Stimulated activated CD4-positive, alpha-beta T cell treated with anti-CD3 and anti-CD28 coated beads, Interleukin-15, amount 100 ng/mL, for 24 hours (primary cell): ENCODE measurements around the gene EPHB2.
"Not testable (repeated sequence)": the region's sequence is repeated elsewhere in the genome, so short reads cannot be mapped to it uniquely, and the experiment has no call there.

Source experiments
- DNase-seq: peaks from one replicate; pipeline ENCODE4 v3.0.0-alpha.2; 2020

EPHB2 gene

DNA sequence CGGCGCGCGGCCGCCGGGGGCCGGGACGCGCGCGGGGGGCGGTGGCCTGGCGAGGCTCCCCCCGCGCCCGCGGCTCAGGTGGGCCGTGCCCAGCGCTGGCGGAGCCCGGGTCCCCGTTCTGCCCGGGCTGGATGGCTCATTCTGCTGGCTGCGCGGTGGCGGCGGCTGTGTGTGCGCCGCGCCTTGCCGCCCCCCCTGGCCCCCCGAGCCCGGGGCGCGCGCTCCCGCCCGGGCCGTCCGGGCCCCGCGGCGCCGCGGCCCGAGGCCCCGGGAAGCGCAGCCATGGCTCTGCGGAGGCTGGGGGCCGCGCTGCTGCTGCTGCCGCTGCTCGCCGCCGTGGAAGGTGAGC lies at the start of gene EPHB2:
Gene EPHB2, plus strand, starts transcription at position 139 of the 349 bp plus-strand sequence. Its CDS starts 144 bp downstream, at position 283.
- peak; percentile 52 for DNase-seq

DNA sequence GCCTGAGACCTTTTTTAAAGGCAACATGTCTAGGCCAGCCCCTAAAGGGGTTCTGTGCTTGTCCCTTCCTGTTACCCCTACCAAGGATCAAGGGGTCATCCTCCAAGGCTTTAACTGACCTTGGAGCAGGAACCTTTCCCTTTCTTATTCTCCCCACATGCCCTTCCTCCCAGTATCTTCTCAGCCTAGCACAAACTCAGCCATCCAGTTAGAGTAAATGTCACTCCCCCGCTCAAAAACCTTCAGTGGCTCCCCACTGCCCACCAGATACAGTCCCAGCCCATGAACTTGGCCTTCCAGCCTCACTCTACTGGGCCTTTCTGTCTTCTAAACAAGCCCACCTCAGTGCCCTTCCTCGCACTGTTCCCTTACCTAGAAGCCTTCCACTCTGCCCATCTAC lies 48.8 kb upstream of the EPHB2 start:
- DNase-seq: no peak

DNA sequence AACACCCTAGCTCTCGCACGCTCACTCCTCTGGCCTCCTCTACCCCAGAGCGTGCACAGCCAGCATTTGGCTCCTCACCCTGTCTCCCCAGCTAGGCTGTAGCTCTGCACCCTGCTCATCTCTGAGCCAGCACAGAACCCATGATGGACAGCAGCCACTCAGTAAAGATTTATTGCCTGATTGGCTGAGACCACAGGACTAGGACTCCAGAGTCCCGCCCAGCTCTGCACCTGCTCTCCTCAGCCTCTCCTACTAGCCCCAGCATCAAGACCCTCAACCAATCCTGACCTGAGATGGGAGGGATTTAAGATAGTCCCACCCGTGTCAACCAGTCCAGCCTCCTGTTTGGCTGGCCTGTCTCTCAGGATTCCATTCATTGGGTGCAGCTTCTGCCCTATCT lies 48.3 kb upstream of the EPHB2 start:
- no peak for DNase-seq

DNA sequence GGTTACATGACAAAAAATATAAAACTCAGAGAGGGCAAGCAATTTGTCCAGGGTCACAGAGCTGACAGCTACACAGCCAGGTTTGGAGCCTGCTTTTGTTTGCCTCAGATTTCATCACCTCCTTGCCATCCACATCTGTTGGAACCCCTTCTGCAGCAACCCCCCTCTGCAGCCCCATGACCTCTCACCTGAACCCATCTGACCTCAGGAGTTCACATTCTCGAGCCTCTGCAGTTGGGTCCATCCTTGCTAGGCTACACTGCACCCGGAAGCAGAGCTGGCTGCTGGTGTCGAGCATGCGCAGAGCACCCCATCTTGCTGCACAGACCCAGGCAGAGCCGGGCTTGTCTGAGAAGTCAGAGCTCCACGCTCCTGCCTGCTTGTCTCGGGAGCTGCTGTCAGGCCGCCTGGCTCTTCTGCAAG lies 47.6 kb upstream of the EPHB2 start:
- no peak for DNase-seq

DNA sequence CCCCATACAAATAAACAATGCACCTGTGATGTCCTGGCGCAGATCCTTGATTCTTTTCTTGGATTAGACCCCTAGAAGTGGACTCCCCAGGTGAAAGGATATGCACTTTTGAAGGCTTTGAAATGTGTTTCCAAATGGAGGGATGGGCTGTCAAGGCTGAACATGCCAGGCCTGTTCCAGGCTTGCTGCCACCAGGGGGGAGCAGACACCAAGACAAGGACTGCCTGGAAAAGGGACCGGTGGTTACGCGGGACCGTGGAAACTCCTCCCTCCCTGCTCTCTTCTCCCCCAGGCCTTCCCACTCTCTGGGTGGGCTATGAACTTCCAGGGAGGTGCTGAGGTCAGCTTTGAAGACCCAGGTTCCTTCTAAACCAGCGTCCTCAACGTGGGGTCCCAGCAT lies 44.9 kb upstream of the EPHB2 start:
- no peak for DNase-seq

DNA sequence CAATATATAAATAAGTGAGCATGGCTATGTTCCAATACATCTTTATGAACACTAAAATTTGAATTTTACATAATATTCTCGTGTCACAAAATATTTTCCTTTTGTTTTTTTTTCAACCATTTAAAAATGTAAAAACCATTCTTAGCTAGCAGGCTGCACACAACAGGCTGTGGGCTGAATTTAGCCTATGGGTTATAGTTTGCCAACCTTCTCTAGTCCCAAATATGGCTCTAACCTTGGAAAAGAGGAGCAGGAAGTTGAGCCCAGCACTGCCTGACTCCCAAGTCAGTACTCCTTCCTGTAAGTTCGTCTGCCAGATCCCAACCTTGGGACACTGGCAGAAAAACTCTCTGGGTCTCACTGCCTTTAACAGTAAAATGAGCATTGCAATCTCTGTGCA lies 44.2 kb upstream of the EPHB2 start:
- DNase-seq: no peak

DNA sequence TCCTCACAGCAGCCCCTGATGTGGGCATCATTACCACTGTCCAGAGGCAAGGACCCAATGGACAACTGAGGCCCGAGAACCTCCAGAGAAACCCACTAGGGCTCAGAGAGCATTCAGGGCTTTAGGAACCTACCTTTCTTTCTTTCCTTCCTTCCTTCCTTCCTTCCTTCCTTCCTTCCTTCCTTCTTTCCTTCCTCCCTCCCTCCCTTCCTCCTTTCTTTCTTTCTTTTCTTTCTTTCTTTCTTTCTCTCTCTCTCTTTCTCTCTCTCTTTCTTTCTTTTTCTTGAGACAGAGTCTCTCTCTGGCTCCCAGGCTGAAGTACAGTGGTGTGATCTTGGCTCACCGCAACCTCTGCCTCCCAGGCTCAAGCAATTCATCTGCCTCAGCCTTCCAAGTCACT lies 41.8 kb upstream of the EPHB2 start:
- DNase-seq: not testable (repeated sequence)

DNA sequence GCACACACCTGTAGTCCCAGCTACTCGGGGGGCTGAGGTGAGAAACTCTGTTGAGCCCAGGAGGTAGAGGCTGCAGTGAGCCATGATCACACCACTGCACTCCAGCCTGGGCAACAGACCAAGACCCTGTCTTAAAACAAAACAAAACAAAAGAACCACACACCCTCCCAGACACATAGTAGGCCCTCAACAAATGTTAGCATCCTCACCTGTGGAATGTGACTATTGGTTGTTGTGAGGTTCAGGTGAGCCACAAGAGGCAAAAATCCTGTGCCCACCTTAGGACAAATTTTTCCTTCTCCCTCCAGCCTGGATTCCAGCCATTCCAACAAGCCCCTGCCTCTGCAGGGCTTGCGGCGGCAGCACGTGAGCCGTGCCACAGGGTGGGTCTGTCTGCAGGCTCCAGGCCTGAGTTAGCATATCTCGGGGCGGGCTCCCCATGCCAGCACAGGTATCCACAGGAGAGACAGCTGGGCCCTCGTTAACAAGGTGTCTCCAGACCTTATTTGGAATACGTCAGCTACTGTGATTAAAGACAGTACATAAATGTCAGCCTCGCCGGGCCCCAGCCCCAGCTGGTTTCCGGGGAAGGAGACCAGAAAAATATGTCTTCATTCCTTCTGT lies 40.2 kb upstream of the EPHB2 start:
- no peak for DNase-seq

DNA sequence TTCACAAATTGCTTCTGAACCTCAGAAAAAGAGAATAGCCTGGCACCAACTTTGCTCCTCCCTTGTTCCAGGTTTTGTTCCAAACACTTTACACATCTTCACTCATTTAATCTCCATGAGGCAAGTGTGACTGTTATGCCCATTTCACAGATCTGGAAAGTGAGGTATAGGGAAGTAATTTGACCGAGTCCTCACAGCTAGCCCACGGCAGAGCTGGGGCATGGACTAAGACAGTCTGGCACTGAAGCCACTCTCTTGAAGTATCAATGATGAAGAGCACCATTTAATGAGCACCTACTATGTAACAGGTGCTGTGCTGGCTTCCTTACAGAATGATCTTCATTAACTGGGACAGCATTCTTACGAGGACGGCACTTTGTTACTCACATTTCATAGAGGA lies 38.6 kb upstream of the EPHB2 start:
- no peak for DNase-seq

DNA sequence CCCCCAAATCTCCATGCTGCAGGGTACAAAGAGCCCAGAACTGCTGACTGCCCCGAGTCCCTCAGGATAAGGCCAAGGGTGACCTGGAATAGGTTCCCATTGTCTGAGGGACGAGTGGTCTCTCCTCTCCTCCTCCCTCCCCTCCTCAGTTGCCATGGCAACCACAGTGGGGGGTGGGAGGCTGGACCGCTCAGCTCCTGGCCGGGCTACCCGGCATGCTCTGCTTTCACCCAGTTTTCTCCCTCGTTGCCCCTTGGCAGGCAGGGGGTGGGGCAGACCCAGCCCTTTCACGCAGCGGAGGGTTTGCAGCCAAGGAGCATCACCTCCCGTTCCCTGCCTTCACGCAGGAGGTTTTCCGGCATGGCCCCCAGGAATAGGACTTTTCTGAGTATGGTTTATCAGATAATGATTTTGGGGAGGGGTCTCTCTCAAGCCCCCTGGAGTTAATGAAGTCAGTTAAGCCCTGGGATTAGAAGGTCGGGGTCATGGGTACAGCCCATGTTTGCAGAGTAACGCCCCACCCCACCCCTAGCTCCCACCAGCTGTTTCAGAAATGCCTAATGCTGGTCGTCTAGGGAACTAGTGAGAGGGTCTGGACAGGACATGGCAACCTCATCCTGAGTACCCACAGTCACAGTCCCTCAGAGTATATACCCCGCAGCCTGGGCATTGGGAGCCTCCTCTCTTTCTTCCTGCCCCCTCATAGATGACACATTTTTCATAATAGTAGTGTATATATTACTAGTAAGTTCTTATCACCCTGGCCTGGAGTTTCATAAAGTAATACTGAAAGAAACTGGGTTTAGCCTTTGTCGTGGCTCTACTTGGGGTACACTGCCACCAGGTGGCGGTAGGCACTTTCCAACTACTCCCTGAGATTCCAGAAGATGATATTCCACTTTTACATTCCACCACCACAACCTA lies 36.9 kb upstream of the EPHB2 start:
- DNase-seq: peak; percentile 61

DNA sequence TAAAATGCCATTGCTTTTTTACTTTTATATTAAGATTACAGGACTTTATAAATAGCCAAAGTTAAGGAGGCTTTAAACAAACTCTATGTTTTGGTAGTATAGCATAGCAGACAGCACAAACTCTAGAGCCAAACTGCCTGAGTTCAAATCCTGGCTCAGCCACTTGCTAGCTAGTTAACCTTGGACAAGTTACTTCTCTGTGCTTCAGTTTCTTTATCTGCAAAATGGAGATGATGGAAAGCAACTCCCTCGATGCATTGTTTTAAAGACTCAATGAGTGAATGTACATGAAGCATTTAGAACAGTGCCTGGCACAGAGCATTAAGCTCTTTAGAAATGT lies 36.3 kb upstream of the EPHB2 start:
- no peak for DNase-seq

DNA sequence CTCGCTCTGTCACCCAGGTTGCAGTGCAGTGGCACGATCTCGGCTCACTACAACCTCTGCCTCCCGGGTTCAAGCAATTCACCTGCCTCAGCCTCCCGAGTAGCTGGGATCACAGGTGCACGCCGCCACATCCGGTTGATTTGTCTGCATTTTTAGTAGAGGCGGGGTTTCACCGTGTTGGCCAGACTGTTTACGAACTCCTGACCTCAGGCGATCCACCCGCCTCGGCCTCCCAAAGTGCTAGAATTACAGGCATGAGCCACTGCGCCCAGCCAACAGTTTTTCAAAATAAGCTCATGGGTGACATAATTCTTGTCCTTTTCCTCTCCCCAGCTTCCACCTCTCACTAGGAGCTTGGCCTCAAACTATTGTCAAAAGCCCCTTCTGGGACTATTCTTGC lies 34.5 kb upstream of the EPHB2 start:
- DNase-seq: not testable (repeated sequence)

DNA sequence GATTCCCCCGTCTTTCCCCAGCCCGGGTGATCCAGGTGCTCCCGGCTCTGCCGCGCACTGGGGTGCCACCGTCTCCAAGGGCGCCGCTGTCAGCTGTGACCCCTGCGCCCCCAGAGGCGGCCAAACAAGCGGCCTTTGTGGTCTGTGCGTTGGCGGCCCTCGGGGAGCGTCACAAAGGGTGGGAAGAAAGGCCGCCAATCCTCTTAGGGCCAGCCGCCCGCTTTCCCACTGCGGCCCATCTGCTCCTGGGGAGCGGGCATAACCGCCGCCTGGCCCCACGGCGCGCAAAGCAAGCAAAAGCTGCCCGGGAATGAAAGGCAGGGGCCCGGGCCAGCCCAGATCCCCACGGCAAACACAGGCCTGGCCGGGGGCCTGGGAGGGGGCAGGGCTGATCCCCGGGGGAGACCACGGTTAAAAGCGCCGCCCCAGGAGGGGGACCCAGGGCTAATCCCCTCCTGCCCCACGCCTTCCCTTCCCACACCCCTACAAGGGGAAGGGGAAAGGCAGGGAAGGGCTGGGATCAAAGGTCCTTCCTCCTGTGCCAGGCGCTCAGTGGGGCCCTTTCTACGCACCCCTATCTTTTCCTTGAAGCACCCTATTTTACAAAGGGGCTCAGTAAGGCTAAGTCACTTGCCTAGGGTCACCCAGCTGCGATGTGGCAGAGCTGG lies 33.6 kb upstream of the EPHB2 start:
- no peak for DNase-seq

DNA sequence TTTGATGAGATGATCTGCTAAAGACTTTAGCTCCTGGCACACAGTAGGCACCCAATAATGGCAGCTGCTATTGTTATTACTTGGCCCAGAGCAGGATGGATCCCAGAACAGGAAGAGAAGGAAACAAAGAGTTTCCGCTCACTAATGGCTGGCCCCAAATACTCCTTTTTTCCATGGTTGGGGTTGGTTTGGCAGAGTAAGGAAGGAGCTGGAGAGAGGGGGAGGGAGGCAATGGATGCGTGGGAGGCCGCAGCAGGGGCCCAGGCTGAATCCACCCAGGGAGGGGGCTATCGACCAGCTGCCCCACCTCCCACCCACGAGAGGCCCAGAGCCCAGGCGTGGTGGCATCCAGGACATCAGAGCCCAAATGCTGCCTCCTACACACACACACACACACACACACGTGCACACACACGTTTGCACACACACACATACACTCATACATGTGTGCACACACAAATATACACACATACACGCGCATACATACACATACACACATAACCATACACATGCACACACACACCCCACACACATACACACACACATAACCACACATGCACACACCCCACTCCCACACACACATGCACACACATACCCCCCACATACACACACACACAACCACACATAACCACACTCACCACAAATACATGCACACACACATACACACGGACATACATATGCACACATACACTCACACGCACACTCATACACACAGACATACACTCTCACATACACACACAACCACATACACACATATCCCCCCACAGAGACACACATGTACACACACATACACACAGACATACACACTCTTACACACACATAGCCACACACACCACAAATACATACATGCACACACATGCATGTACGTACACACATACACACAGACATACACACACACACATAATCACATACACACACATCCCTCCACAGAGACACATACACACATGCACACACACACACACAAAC lies 32.4 kb upstream of the EPHB2 start:
- DNase-seq: no peak

DNA sequence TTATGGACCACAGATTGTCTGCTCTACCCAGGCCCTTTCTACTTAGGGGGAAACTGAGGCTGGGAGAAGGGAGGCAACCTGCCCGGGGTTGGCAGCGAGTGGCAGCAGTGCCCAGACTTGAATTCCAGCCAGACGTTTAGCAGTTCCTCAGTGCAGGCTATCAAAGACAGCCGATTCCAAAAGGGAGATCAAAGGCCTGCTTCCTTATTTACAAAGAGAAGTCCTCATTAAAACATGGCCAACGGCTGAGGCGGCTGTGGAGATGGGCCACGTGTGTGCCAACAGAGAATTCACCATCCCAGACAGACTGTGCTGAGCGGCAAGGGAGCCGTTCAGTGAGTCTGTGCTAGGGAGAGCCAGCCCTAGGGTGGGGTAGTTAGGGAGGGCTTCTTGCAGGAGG lies 29.9 kb upstream of the EPHB2 start:
- DNase-seq: no peak

DNA sequence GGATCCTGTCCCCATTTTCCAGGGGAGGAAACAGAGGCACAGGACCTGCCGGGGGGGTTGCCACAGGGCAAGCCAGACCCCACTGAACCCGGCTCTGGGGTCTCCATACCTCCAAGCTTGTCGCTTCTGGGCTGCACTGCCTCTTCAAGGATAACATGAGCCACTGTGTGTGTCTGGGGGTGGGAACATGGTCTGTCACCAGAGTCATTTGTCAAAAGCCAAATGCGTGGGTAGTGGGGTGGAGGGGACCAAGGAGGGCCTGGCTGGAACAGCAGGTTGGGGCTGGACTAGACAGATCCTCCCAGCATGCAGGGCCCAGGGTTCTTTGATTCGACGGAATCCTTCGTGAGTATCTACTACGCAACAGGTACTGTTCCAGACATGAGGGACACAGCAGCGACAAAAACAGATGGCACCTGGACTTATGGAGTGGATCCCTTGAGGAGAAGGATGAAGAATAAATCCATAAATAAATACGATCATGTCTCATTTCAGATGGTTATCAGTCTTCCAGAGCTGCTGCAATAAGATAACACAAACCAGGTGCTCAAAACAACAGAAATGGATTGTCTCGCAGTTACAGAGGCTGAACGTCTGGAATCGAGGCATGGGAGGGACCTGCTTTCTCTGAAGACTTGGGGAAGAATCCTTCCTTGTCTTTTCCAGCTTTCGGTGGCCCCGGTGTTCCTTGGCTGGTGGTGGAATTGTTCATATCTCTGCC lies 28.9 kb upstream of the EPHB2 start:
- DNase-seq: no peak

DNA sequence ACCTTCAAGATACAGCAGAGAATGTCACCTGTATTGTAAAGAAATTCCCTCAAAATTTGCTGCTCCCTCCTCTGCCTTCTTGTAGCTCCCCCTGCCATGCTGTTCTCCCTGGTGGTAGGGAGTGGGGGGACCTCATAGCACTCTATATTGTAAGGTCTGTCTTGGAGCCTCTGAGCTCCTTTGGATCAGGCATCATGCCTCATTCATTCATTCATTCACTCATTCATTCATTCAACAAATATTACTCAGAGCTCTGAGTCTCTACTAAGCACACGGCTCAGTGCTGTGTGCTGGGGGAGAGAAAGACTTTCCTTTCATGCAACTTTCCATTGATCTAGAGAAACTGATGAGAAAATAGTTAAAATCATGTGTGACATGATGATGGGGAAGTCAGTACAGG lies 27.1 kb upstream of the EPHB2 start:
- DNase-seq: no peak

DNA sequence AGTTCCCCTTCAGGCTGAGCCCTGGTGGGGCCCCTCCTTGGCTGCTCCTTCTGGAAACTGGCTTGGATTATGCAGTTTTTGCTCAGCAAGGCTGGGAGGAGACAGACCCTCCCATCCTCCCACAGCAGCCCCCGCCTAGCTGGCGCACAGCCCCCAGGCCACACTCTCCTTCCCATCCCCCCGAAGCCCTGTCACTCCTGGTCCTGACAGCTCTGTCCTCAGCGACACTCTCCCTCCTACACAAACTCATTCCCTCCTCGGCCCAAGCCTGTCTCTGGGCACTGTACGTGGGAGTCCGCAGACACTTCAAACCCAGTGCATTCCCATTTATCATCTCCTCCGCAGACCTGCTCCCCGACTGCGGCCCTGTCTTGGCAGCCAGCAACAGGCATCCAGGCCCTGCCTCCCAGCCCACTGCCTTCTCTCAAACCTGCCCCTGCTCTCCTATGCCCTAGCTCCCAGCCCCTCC lies 25.0 kb upstream of the EPHB2 start:
- no peak for DNase-seq

DNA sequence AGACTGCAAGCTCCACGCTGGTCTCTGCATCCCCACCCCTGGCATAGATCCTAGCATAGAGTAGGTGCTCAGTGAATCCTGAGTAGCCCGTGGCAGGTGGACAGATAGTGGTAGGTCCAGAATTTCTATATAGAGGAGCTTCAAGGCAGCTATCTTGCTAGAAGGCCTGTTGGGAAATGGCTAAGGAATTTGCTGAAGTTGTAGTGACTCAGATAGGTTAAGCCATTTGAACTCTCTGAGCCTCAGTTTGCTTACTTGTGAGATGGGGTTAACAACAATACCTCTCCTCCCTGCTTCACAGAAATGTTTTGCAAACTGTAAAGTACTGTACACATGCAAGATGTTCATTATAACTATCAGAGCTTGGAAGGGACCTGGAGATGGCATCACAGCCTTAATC lies 23.4 kb upstream of the EPHB2 start:
- DNase-seq: no peak

DNA sequence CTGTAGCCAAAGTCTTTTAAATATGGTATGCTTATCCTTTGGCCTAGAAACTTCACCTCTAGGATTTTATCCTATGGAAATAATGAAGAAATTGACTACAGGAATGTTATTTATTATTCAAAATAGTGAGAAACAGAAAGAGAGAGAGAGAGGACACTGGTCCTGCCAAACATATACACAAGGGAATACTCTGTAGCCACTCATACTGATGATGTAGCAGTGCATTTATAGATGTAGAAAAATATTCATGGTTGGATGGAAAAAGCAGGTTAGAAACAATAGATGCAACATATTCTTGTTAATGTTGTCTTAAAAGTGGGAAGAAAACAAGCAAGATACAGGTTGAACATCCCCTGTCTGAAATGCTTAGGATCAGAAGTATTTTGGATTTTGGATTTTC lies 22.2 kb upstream of the EPHB2 start:
- no peak for DNase-seq

DNA sequence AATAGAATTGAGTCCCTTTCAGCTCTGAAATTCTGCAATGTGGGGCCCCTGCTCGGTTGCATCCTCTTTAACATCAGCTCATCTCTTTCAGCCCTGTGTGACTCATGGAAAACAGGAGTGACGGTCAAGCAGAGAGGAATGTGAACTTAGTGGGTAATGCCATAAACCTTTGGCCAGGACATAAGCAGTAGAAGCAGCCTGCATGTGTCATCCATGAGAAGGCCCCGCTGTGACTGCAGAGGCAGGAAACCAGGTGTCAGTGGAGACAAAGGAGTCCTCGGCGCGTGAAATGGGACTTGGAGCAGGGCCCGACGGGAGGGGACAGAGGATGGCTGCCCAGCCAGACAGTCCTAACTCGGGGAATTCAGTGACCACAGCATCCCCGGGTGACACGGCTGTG lies 21.1 kb upstream of the EPHB2 start:
- DNase-seq: no peak
